ENCODE results near the gene RAD51B. TPM values are rescaled to one million over a fixed set of nuclear protein-coding genes. Genes with fewer than 3 reads are reported as not detected.

Gene RAD51B
- total RNA-seq, 1 experiment from 2014 or later: 16.7 TPM

DNA sequence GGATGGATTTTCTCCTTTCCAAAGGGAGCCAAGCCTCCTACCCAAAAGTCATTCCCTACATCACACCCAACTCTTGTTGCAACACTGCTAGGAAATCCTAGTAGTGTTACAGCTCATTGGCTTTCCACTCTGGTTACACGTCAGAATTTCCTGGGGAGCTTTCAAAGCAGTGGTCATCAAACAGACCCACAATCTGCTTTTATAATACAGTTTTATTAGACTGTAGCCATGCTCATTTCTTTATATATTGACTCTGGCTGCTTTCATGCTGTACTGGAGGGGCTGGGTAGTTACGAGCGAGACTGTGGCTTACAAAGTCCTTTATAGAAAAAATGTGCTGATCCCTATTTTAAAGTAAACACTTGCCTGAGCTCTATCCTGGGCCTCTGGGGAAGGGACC, 37.5 kb upstream of the RAD51B start:
- Histone ChIP-seq H2BK15ac (ENCODE audit: low read depth, low read length) (no peak overlapping the region), H3K23me2 (ENCODE audit: insufficient read length, low read depth, low read length, poor library complexity, severe bottlenecking) (no peaks in the 10 kb centered on the region), H3K27ac (ENCODE audit: insufficient read length, low read depth, low read length) (no peak overlapping the region), H4K91ac (ENCODE audit: insufficient read length, low read depth, low read length) (no peak overlapping the region), H3K79me2 (ENCODE audit: insufficient read depth, low read length) (no peaks in the 10 kb centered on the region), H2BK120ac (ENCODE audit: low read depth, low read length, poor library complexity, severe bottlenecking) (no peak overlapping the region), H3K9me3 (ENCODE audit: control insufficient read depth, low read depth, low read length) (no peaks in the 10 kb centered on the region), H3K4ac (ENCODE audit: low read depth, low read length) (no peak overlapping the region), H2AFZ (ENCODE audit: low read length) (no peak overlapping the region), H4K8ac (replicated peaks; ENCODE audit: insufficient read length, low read depth, low read length) (no peak overlapping the region), H4K20me1 (ENCODE audit: control insufficient read depth, insufficient read depth, insufficient read length) (no peaks in the 10 kb centered on the region), H3K23ac (ENCODE audit: insufficient read length, low read depth, low read length) (no peak overlapping the region), H2BK20ac (ENCODE audit: low read depth, low read length, poor library complexity, severe bottlenecking) (no peak overlapping the region), H3K4me2 (ENCODE audit: insufficient read depth, insufficient read length, low read length) (no peak overlapping the region), H2BK5ac (ENCODE audit: insufficient read length, low read length) (no peak overlapping the region), H3K56ac (ENCODE audit: insufficient read length, low read depth, low read length) (no peak overlapping the region), H3K9ac (ENCODE audit: extremely low read depth, insufficient read length, low read length) (no peak overlapping the region), H2BK12ac (ENCODE audit: insufficient read length, low read depth, low read length) (no peak overlapping the region), H3T11ph (ENCODE audit: low read length) (no peak overlapping the region), H3K4me1 (ENCODE audit: insufficient read depth, low read length) (no peaks in the 10 kb centered on the region), H3K79me1 (ENCODE audit: insufficient read depth, low read depth, low read length, poor library complexity, severe bottlenecking) (no peaks in the 10 kb centered on the region), H2AK5ac (ENCODE audit: insufficient read length, low read length) (no peak overlapping the region), H4K5ac (ENCODE audit: insufficient read length, low read depth, low read length) (no peak overlapping the region), H3K27me3 (ENCODE audit: insufficient read depth, low read length) (no peaks in the 10 kb centered on the region), H3K18ac (ENCODE audit: insufficient read length, low read depth, low read length) (no peak overlapping the region), H3K14ac (ENCODE audit: insufficient read depth, low read length) (no peak overlapping the region)
- Mint-ChIP-seq H3K27me3 (ENCODE audit: low read depth) (no peaks in the 10 kb centered on the region), H3K4me1 (no peaks in the 10 kb centered on the region), H3K27ac (no peak overlapping the region), H3K4me3 (no peak overlapping the region), H3K36me3 (ENCODE audit: insufficient read depth in 1 of 3, low read depth in 3 of 3) (peaks cover 20 to 82% (median 81%) of the 10 kb centered on the region in 3 experiments; a peak in 6 of 7 replicates), H3K9me3 (no peaks in the 10 kb centered on the region)
- no peak for DNase-seq
- WGBS (ENCODE audit: extremely low coverage, insufficient read length, low lambda C conversion rate): no CpG with 5 or more reads among the region's 3 CpGs
- TF ChIP-seq, protein P1, sequence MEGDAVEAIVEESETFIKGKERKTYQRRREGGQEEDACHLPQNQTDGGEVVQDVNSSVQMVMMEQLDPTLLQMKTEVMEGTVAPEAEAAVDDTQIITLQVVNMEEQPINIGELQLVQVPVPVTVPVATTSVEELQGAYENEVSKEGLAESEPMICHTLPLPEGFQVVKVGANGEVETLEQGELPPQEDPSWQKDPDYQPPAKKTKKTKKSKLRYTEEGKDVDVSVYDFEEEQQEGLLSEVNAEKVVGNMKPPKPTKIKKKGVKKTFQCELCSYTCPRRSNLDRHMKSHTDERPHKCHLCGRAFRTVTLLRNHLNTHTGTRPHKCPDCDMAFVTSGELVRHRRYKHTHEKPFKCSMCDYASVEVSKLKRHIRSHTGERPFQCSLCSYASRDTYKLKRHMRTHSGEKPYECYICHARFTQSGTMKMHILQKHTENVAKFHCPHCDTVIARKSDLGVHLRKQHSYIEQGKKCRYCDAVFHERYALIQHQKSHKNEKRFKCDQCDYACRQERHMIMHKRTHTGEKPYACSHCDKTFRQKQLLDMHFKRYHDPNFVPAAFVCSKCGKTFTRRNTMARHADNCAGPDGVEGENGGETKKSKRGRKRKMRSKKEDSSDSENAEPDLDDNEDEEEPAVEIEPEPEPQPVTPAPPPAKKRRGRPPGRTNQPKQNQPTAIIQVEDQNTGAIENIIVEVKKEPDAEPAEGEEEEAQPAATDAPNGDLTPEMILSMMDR (conservative IDR thresholded peaks at IDR 0.05): no peak
